HepG2 (cell line): ENCODE measurements around the gene ANKS3. TPM values are rescaled to one million over a fixed set of nuclear protein-coding genes. Genes with fewer than 3 reads are reported as not detected.

Experiments used
- ARNTL ChIP-seq: sonication (generic); formaldehyde crosslinking; IDR thresholded peaks from 2 replicates; pipeline ENCODE4 v1.4.0; 2020; ENCODE audit warnings: mild to moderate bottlenecking, missing genetic modification reagents
- MAX ChIP-seq: IDR thresholded peaks from 2 replicates; pipeline ENCODE4 v1.6.1; 2012; ENCODE audit warnings: inconsistent platforms
- MED1 ChIP-seq: sonication (generic); formaldehyde crosslinking; IDR thresholded peaks from 2 replicates; pipeline ENCODE4 v1.4.0; 2020; ENCODE audit warnings: missing genetic modification reagents
- PATZ1 ChIP-seq: sonication (generic); formaldehyde crosslinking; IDR thresholded peaks from 2 replicates; pipeline ENCODE4 v1.4.0; 2020; ENCODE audit warnings: missing genetic modification reagents
- RBAK ChIP-seq: sonication (generic); formaldehyde crosslinking; IDR thresholded peaks from 2 replicates; pipeline ENCODE4 v1.5.1; 2020; ENCODE audit warnings: mild to moderate bottlenecking, missing genetic modification reagents
- RFX3 ChIP-seq: IDR thresholded peaks from 2 replicates; pipeline ENCODE4 v1.6.1; 2016; ENCODE audit warnings: missing biosample characterization, missing genetic modification reagents
- SIN3A ChIP-seq: IDR thresholded peaks from 2 replicates; pipeline ENCODE4 v1.6.1; 2011; ENCODE audit warnings: low read depth, mild to moderate bottlenecking, control low read depth, low read length, borderline replicate concordance
- TGIF2 ChIP-seq: IDR thresholded peaks from 2 replicates; pipeline ENCODE4 v1.6.1; 2016; ENCODE audit warnings: control low read depth, missing compliant biosample characterization
- THAP7 ChIP-seq: sonication (generic); formaldehyde crosslinking; IDR thresholded peaks from 2 replicates; pipeline ENCODE4 v1.8.1; 2023; ENCODE audit warnings: mild to moderate bottlenecking, missing genetic modification reagents
- U2AF1 ChIP-seq: fragments of 200-400 bp; formaldehyde crosslinking; optimal IDR thresholded peaks from 2 replicates; pipeline ENCODE3; 2017; ENCODE audit warnings: mild to moderate bottlenecking, low read depth, low read length
- ZFX ChIP-seq: sonication (generic); formaldehyde crosslinking; IDR thresholded peaks from 2 replicates; pipeline ENCODE4 v1.4.0; 2020; ENCODE audit warnings: mild to moderate bottlenecking, low read depth, missing genetic modification reagents, moderate library complexity
- ZNF639 ChIP-seq: conservative IDR thresholded peaks from 2 replicates; pipeline ENCODE4 v1.6.1; 2018; ENCODE audit warnings: missing genetic modification reagents
- polyA plus RNA-seq, 8 experiments: library from polyadenylated mRNA; depleted of rRNA in 3 of 8; stranded (reverse) in 7 of 8; unstranded in 1 of 8; fragments of >200 nt; fragmentation: Illumina TruSeq in 4 of 8; extraction: Trizol in 4 of 8; gene quantifications; 2 replicates each; pipeline versions ENCODE4 v1.2.1 to v1.2.3, GENCODE V29; 2011 to 2016; ENCODE audit warnings: low read depth in 4 of 8, missing spikeins in 1 of 8, mixed read lengths in 1 of 8; ENCODE audit not compliant: insufficient read depth in 1 of 8
- total RNA-seq, 5 experiments: library from RNA; depleted of rRNA; stranded (reverse); fragments of >200 nt; fragmentation: Illumina TruSeq; extraction: Trizol; gene quantifications; 2 replicates each; pipeline ENCODE4 v1.2.3, GENCODE V29; 2016; ENCODE audit warnings: low read depth in 1 of 5
- TF ChIP-seq, protein P1 (sequence below): sonication (generic); formaldehyde crosslinking; IDR thresholded peaks from 2 replicates; pipeline ENCODE4 v1.5.0; 2020; ENCODE audit warnings: mild to moderate bottlenecking, missing genetic modification reagents, borderline replicate concordance

The ANKS3 gene
- total and polyA plus RNA-seq, 2 of the 13 experiments (the other 11 are each of a cell fraction or from before 2014, with no cell fraction given) = 11.4 to 15.9 TPM

DNA sequence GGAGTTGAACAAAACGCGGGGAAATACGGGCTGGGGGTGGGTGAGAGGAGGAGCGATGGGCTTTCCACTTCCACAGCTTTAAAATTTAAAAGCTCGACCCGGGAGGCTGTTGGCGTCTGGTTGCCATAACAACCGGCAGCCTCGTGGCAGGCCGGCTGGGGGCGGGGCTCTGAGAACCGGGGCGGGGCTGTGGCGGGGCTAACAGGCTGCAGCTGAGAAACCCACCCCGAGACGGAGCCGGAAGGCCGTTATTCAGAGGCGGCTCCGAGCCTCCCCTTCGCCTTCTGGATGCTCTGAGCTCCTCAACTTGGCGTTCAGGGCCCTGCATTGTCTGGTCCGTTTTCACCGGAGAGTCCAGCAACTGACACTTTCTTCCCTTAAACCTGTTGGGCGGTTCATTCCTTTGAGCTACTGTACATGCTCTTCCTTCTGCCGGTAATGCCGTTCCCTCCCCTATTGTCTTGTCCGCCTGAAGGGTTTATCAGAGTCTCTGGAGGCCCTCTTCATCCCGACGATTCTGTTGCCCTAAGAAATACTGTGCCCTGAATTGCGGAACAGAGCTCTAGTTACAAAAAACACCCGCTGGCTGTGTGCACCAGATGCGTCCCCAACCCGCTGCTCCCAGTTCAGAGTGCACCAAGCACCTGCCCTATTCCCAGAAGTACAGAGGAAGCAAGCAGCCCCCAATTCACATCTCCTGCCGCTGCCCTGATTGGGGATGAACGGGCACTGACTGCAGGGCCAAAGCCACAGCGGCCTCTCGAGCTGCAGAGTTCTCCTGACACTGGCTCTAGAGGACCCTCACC, 862 bp upstream of the ANKS3 start (continued):
- TF ChIP-seq ZFX (CRISPR knock-in tag) (0 out of 2 replicates have a peak, but pooled peaks have one; percentile 8), RBAK (CRISPR knock-in tag) (0 out of 2 replicates have a peak, but pooled peaks have one; percentile 32), MED1 (CRISPR knock-in tag) (0 out of 2 replicates have a peak, but pooled peaks have one; percentile 28), ZNF639 (CRISPR knock-in tag) (0 out of 2 replicates have a peak, but pooled peaks have one; percentile 46), RFX3 (CRISPR knock-in tag) (peak; percentile 88), TGIF2 (CRISPR knock-in tag) (0 out of 2 replicates have a peak, but pooled peaks have one; percentile 6), THAP7 (CRISPR knock-in tag) (no peak), ARNTL (CRISPR knock-in tag) (0 out of 2 replicates have a peak, but pooled peaks have one; percentile 18), PATZ1 (CRISPR knock-in tag) (0 out of 2 replicates have a peak, but pooled peaks have one; percentile 12), MAX (peak; percentile 47; the same call in 1 of the 2 replicates), U2AF1 (peak; percentile 10), SIN3A (peak; percentile 97)
- TF ChIP-seq, protein P1, sequence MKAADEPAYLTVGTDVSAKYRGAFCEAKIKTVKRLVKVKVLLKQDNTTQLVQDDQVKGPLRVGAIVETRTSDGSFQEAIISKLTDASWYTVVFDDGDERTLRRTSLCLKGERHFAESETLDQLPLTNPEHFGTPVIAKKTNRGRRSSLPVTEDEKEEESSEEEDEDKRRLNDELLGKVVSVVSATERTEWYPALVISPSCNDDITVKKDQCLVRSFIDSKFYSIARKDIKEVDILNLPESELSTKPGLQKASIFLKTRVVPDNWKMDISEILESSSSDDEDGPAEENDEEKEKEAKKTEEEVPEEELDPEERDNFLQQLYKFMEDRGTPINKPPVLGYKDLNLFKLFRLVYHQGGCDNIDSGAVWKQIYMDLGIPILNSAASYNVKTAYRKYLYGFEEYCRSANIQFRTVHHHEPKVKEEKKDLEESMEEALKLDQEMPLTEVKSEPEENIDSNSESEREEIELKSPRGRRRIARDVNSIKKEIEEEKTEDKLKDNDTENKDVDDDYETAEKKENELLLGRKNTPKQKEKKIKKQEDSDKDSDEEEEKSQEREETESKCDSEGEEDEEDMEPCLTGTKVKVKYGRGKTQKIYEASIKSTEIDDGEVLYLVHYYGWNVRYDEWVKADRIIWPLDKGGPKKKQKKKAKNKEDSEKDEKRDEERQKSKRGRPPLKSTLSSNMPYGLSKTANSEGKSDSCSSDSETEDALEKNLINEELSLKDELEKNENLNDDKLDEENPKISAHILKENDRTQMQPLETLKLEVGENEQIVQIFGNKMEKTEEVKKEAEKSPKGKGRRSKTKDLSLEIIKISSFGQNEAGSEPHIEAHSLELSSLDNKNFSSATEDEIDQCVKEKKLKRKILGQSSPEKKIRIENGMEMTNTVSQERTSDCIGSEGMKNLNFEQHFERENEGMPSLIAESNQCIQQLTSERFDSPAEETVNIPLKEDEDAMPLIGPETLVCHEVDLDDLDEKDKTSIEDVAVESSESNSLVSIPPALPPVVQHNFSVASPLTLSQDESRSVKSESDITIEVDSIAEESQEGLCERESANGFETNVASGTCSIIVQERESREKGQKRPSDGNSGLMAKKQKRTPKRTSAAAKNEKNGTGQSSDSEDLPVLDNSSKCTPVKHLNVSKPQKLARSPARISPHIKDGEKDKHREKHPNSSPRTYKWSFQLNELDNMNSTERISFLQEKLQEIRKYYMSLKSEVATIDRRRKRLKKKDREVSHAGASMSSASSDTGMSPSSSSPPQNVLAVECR (CRISPR knock-in tag) = peak; percentile 51
